H1 (cell line): ENCODE results near the gene CSH1.

Source experiments
- BCL11A ChIP-seq, 2 experiments: IDR thresholded peaks; one replicate each; pipeline ENCODE4 v1.6.1; 2011; ENCODE audit warnings: low read depth in 2 of 2, low read length in 2 of 2, mild to moderate bottlenecking in 2 of 2
- MAFK ChIP-seq: IDR thresholded peaks from 2 replicates; pipeline ENCODE4 v1.6.1; 2012; ENCODE audit warnings: low read depth, mild to moderate bottlenecking, improper control_type of control experiment, low read length
- POLR2A ChIP-seq, 2 experiments: IDR thresholded peaks; 1 replicate in 1 of 2; 2 replicates in 1 of 2; pipeline ENCODE4 v1.6.1; 2011; ENCODE audit warnings: low read depth in 2 of 2, low read length in 2 of 2, mild to moderate bottlenecking in 2 of 2; ENCODE audit errors: control extremely low read depth in 1 of 2
- TEAD4 ChIP-seq: IDR thresholded peaks from 2 replicates; pipeline ENCODE4 v1.6.1; 2012; ENCODE audit warnings: low read depth, low read length, inconsistent platforms, mixed read lengths
- YY1 ChIP-seq: IDR thresholded peaks from 2 replicates; pipeline ENCODE4 v1.6.1; 2011; ENCODE audit warnings: low read depth, mild to moderate bottlenecking, low read length
- TF ChIP-seq, protein P1 (sequence below), 3 experiments: IDR thresholded peaks; 1 replicate in 2 of 3; 2 replicates in 1 of 3; pipeline versions ENCODE4 v1.5.1 to v1.6.1; 2011; ENCODE audit warnings: low read length in 3 of 3, mild to moderate bottlenecking in 3 of 3, inconsistent platforms in 2 of 3, low read depth in 1 of 3, moderate library complexity in 1 of 3; ENCODE audit not compliant: insufficient read depth in 1 of 3; ENCODE audit errors: control extremely low read depth in 1 of 3
- TF ChIP-seq, protein P2 (sequence below): IDR thresholded peaks from 2 replicates; pipeline ENCODE4 v1.6.1; 2012; ENCODE audit warnings: inconsistent platforms

DNA sequence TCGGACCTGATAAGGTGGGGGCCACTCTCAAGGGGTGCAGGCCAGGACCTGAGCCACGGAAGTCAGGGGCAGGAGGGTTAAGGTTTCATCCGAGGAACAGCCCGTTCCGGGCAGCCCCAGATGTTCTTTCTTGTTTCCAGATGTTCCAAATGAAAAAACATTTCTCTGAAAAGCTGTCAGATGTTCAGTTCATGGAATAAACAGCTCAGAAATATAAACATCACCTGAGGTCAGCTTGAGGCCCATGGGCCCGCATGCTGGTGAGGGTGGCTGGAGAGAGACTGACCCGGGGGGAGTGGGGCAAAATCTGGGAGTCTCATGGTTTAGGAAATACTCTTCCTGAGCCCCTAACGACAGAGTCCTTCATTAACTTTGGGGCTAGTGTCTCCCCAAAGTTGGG, 37.2 kb upstream of the CSH1 start:
- TF ChIP-seq POLR2A (IDR thresholded peaks at IDR 0.05; ENCODE audit: control extremely low read depth in 1 of 2, low read depth in 2 of 2, low read length in 2 of 2) (no peak), MAFK (no peak), YY1 (no peak), BCL11A (IDR thresholded peaks at IDR 0.05; ENCODE audit: low read depth in 2 of 2, low read length in 2 of 2) (no peak), TEAD4 (no peak)
- TF ChIP-seq, protein P1, sequence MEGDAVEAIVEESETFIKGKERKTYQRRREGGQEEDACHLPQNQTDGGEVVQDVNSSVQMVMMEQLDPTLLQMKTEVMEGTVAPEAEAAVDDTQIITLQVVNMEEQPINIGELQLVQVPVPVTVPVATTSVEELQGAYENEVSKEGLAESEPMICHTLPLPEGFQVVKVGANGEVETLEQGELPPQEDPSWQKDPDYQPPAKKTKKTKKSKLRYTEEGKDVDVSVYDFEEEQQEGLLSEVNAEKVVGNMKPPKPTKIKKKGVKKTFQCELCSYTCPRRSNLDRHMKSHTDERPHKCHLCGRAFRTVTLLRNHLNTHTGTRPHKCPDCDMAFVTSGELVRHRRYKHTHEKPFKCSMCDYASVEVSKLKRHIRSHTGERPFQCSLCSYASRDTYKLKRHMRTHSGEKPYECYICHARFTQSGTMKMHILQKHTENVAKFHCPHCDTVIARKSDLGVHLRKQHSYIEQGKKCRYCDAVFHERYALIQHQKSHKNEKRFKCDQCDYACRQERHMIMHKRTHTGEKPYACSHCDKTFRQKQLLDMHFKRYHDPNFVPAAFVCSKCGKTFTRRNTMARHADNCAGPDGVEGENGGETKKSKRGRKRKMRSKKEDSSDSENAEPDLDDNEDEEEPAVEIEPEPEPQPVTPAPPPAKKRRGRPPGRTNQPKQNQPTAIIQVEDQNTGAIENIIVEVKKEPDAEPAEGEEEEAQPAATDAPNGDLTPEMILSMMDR (IDR thresholded peaks at IDR 0.05; ENCODE audit: control extremely low read depth in 1 of 3, insufficient read depth in 1 of 3, low read depth in 1 of 3, low read length in 3 of 3): no peak
- TF ChIP-seq, protein P2, sequence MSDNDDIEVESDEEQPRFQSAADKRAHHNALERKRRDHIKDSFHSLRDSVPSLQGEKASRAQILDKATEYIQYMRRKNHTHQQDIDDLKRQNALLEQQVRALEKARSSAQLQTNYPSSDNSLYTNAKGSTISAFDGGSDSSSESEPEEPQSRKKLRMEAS: no peak
